GM12865 (cell line): Measurements from ENCODE around the gene KISS1R.

Source experiments
- DNase-seq: peaks from one replicate; pipeline ENCODE4 v3.0.0; 2010; ENCODE audit warnings: low read depth
- H3K4me3 ChIP-seq: 2 replicates; pipeline ENCODE4 v1.5.1; 2011; ENCODE audit warnings: mild to moderate bottlenecking, low read depth, low read length, control low read depth
- TF ChIP-seq, protein P1 (sequence below): IDR thresholded peaks from 2 replicates; pipeline ENCODE4 v1.5.1; 2011; ENCODE audit warnings: low read length, control low read depth, low read depth, inconsistent platforms; ENCODE audit not compliant: insufficient read depth; ENCODE audit errors: missing control alignments

KISS1R gene

GRCh38 chr19:942133-942645, 25.1 kb downstream of the KISS1R start:
- H3K4me3 ChIP-seq = no peak overlapping the region
- no peak for DNase-seq
- TF ChIP-seq, protein P1, sequence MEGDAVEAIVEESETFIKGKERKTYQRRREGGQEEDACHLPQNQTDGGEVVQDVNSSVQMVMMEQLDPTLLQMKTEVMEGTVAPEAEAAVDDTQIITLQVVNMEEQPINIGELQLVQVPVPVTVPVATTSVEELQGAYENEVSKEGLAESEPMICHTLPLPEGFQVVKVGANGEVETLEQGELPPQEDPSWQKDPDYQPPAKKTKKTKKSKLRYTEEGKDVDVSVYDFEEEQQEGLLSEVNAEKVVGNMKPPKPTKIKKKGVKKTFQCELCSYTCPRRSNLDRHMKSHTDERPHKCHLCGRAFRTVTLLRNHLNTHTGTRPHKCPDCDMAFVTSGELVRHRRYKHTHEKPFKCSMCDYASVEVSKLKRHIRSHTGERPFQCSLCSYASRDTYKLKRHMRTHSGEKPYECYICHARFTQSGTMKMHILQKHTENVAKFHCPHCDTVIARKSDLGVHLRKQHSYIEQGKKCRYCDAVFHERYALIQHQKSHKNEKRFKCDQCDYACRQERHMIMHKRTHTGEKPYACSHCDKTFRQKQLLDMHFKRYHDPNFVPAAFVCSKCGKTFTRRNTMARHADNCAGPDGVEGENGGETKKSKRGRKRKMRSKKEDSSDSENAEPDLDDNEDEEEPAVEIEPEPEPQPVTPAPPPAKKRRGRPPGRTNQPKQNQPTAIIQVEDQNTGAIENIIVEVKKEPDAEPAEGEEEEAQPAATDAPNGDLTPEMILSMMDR = no peak

DNA sequence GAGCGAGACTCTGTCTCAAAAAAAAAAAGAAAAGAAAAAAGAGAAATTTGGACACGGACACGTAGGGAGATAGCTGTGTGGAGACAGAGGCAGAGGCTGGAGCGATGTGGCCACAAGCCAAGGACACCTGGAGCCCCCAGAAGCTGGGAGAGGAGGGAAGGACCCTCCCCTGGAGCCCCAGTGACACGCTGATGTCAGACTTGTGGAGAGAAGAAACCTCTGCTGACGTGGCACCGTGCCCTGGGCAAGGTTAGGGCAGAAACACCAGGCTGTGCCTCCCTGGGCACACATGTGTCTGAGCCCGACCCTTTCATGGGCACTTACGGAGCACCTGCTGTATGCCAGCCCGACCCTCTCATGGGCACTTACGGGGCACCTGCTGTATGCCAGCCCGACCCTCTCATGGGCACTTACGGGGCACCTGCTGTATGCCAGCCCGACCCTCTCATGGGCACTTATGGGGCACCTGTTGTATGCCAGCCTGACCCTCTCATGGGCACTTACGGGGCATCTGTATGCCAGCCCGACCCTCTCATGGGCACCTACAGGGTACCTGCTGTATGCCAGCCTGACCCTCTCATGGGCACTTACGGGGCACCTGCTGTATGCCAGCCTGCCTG, 26.5 kb downstream of the KISS1R start:
- no peak for DNase-seq
- H3K4me3 ChIP-seq = no peak overlapping the region
- TF ChIP-seq, protein P1 = no peak

GRCh38 chr19:944171-944567, 27.0 kb downstream of the KISS1R start:
- H3K4me3 ChIP-seq = no peak overlapping the region
- TF ChIP-seq, protein P1 = no peak
- DNase-seq = no peak

DNA sequence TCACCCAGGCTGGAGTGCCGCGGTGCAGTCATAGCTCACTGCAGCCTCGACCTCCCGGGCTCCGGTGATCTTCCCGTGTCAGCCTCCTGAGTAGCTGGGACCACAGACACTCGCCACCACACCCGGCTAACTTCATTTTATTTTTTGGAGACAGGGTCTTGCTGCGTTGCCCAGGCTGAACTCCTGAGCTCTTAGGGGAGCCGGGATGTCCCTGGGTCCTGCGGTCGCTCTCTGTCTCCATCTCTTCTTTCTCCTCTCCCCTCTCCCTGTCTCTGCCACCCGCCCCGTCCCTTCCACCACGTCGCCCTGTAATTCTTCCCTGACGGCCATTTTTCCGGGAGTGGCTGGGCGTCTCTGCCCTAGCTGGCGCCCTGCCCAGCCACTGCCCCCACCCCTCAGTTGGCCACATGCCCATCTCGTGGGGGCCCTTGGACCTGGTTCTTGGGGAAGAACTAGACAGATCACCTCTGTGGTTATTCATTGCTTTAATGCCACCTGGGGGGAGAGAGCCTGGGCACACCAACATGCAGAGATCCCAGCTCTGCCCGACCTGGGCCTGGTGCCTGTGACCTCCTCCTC, 27.6 kb downstream of the KISS1R start:
- TF ChIP-seq, protein P1 = no peak
- no peak for DNase-seq
- no peak overlapping the region for H3K4me3 ChIP-seq

- no peak for DNase-seq
- TF ChIP-seq, protein P1 = no peak
Measured at GRCh38 chr19:945401-946252, 28.5 kb downstream of the KISS1R start.

GRCh38 chr19:947090-947706, 30.1 kb downstream of the KISS1R start:
- TF ChIP-seq, protein P1 = peak; percentile 20
- H3K4me3 ChIP-seq = peak overlapping the region; percentile 86
- peak; percentile 79 for DNase-seq

More at GRCh38 chr19:945401-946252, 28.5 kb downstream of the KISS1R start:
- H3K4me3 ChIP-seq = no peak overlapping the region
